Progenitor cell of endocrine pancreas (in vitro differentiated cells): ENCODE data around the gene TCEA2. TPM values are rescaled to one million over a fixed set of nuclear protein-coding genes. Genes with fewer than 3 reads are reported as not detected.

Source experiments
- DNase-seq: peaks from one replicate; pipeline ENCODE4 v3.0.0; 2021; ENCODE audit warnings: low spot score; ENCODE audit not compliant: unreplicated experiment
- H3K27ac Mint-ChIP-seq: 2 replicates; pipeline ENCODE4 v1.8.0; 2021; ENCODE audit warnings: mild to moderate bottlenecking, moderate library complexity, mixed read lengths
- H3K27me3 Mint-ChIP-seq: 2 replicates; pipeline ENCODE4 v1.8.0; 2021; ENCODE audit warnings: mixed read lengths
- H3K36me3 Mint-ChIP-seq: 2 replicates; pipeline ENCODE4 v1.8.0; 2022; ENCODE audit warnings: mixed read lengths; ENCODE audit not compliant: insufficient read depth
- H3K4me1 Mint-ChIP-seq: 2 replicates; pipeline ENCODE4 v1.8.0; 2021; ENCODE audit warnings: low read depth, mixed read lengths
- H3K4me3 Mint-ChIP-seq: 2 replicates; pipeline ENCODE4 v1.8.0; 2021; ENCODE audit warnings: low read depth, mild to moderate bottlenecking, moderate library complexity, mixed read lengths
- H3K9me3 Mint-ChIP-seq: 2 replicates; pipeline ENCODE4 v1.8.0; 2021; ENCODE audit warnings: low read depth, mixed read lengths
- microRNA-seq: library from miRNA; unstranded; fragments of <30 nt; microRNA quantifications from one replicate; pipeline ENCODE4 v1.1.0, GENCODE V29; 2020; ENCODE audit warnings: borderline number of aligned reads; ENCODE audit not compliant: unreplicated experiment
- total RNA-seq: library from RNA; stranded (reverse); gene quantifications from 2 replicates; pipeline ENCODE4 v1.2.1, GENCODE V29; 2021
- TF ChIP-seq, protein P1 (sequence below): fragments of 200-600 bp; sonication (generic); IDR thresholded peaks from one replicate; pipeline ENCODE4 v1.5.0; 2021; ENCODE audit warnings: antibody characterized with exemption, mild to moderate bottlenecking; ENCODE audit not compliant: unreplicated experiment

The TCEA2 gene
- total RNA-seq, 1 donor from 2014 or later: 92.7 TPM

DNA sequence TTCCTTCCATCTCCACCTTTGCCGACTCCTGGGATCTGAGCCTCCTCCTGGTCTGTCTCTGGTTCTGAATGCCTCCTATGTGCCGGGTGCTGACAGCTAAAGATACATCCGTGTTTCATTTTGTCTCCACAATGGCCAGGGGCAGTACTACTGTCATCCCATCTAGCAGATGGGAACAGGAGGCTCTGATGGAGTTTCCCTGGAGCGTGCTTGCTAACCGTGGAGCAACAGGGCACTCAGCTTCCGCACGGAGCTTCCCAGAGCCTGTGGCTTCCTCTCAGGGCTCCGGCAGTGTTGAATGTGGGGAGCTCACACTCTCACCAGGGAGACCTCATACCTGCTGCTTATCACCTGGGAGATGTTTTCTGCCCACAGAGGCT lies 56.3 kb downstream of the TCEA2 start:
- TF ChIP-seq, protein P1, sequence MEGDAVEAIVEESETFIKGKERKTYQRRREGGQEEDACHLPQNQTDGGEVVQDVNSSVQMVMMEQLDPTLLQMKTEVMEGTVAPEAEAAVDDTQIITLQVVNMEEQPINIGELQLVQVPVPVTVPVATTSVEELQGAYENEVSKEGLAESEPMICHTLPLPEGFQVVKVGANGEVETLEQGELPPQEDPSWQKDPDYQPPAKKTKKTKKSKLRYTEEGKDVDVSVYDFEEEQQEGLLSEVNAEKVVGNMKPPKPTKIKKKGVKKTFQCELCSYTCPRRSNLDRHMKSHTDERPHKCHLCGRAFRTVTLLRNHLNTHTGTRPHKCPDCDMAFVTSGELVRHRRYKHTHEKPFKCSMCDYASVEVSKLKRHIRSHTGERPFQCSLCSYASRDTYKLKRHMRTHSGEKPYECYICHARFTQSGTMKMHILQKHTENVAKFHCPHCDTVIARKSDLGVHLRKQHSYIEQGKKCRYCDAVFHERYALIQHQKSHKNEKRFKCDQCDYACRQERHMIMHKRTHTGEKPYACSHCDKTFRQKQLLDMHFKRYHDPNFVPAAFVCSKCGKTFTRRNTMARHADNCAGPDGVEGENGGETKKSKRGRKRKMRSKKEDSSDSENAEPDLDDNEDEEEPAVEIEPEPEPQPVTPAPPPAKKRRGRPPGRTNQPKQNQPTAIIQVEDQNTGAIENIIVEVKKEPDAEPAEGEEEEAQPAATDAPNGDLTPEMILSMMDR: no peak
- no peak overlapping the region for H3K27ac Mint-ChIP-seq
- no peaks in the 10 kb centered on the region for H3K36me3 Mint-ChIP-seq
- no peak overlapping the region for H3K4me3 Mint-ChIP-seq
- no peaks in the 10 kb centered on the region for H3K9me3 Mint-ChIP-seq
- peaks cover 33% of the 10 kb centered on the region for H3K27me3 Mint-ChIP-seq
- no peaks in the 10 kb centered on the region for H3K4me1 Mint-ChIP-seq
- no peak for DNase-seq

DNA sequence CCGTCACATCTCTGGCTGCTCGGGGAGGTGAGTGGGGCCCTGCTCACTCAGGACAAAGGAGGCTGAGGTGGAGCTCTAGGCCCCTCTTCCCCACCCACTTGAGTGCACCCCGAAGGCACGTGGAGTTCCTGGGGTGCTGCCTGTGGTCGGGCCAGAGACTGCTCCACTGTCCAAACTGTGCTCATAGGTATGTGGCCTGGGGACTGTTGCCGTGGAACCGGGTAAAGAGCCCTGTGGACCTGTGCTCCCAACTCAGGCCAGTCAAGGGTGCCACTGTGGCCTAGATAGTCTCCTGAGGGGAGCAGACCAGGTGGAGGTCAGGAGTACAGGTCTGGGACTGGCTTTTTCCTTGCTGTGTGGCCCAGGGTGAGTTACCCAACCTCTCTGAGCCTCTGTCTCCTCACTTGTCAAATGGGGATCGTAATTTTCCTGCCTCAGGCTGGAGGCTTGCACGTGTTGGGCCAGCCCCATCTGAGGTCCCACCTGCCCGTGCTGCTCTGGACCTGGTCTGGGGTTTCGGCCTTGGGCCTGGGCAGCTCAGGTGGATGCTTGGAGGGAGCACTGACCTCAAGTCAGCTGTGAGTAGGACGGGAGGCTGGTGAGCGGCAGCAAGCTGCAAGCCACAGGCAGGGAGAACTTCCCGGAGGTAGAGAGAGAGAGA lies 56.8 kb downstream of the TCEA2 start:
- peak overlapping the region; percentile 82 for H3K27ac Mint-ChIP-seq
- DNase-seq: no peak
- H3K4me1 Mint-ChIP-seq: no peaks in the 10 kb centered on the region
- H3K36me3 Mint-ChIP-seq: no peaks in the 10 kb centered on the region
- no peaks in the 10 kb centered on the region for H3K9me3 Mint-ChIP-seq
- H3K27me3 Mint-ChIP-seq: peaks cover 36% of the 10 kb centered on the region
- TF ChIP-seq, protein P1: no peak
- no peak overlapping the region for H3K4me3 Mint-ChIP-seq

DNA sequence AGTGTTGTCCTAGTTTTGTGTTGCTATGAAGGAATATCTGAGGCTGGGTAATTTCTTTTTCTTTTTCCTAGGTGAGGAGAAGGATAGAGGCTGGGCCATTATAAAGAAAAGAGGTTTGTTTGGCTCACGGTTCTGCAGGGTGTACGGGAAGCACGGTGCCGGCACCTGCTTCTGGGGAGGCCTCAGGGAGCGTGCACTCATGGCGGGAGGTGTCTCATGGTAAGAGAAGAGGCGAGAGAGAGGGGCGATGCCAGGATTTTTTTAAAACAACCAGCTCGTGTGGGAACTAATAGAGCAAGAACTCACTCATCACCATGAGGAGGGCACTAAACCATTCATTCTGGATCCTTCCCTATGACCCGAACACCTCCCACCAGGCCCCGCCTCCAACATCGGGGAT lies 58.6 kb downstream of the TCEA2 start:
- Mint-ChIP-seq H3K4me3 (no peak overlapping the region), H3K27ac (peak overlapping the region; percentile 70), H3K4me1 (no peaks in the 10 kb centered on the region), H3K27me3 (peaks cover 32% of the 10 kb centered on the region), H3K9me3 (no peaks in the 10 kb centered on the region), H3K36me3 (no peaks in the 10 kb centered on the region)
- no peak for DNase-seq
- TF ChIP-seq, protein P1: no peak

Small RNA genes within 50 kb of the gene (microRNA-seq; reads per million reads assigned to microRNA genes)
- not detected for gene MIR6813

Other genes starting within 250 kb of the TCEA2 start
- 31.2 and 32.2 TPM in 2 replicates for gene ZBTB46, start 231.9 kb upstream of the TCEA2 start, total RNA-seq
- gene ABHD16B, start 201.7 kb upstream of the TCEA2 start, total RNA-seq: not detected in 2 replicates
- 85.0 and 88.1 TPM in 2 replicates for gene TPD52L2, start 197.9 kb upstream of the TCEA2 start, total RNA-seq
- 41.8 and 42.3 TPM in 2 replicates for gene DNAJC5, start 168.1 kb upstream of the TCEA2 start, total RNA-seq
- 78.9 and 79.2 TPM in 2 replicates for gene UCKL1, start 106.8 kb upstream of the TCEA2 start, total RNA-seq
- 49.4 and 50.5 TPM in 2 replicates for gene ZNF512B, start 93.3 kb upstream of the TCEA2 start, total RNA-seq
- 12.8 and 14.0 TPM in 2 replicates for gene SAMD10, start 83.6 kb upstream of the TCEA2 start, total RNA-seq
- gene PRPF6, start 82.1 kb upstream of the TCEA2 start, total RNA-seq: 74.7 and 76.4 TPM in 2 replicates
- 3.3 and 3.4 TPM in 2 replicates for gene C20orf204, start 27.0 kb upstream of the TCEA2 start, total RNA-seq
- gene SOX18, start 13.6 kb upstream of the TCEA2 start, total RNA-seq: not detected in 2 replicates
- 6.5 and 7.6 TPM in 2 replicates for gene RGS19, start 16.3 kb downstream of the TCEA2 start, total RNA-seq
- 1.5 TPM in 2 replicates for gene OPRL1, start 16.9 kb downstream of the TCEA2 start, total RNA-seq
- not detected in 2 replicates for gene LKAAEAR1, start 21.2 kb downstream of the TCEA2 start, total RNA-seq
- not detected in 2 replicates for gene NPBWR2, start 44.4 kb downstream of the TCEA2 start, total RNA-seq
- 1.9 and 2.3 TPM in 2 replicates for gene MYT1, start 101.3 kb downstream of the TCEA2 start, total RNA-seq
- gene PCMTD2, start 192.6 kb downstream of the TCEA2 start, total RNA-seq: 102 and 106 TPM in 2 replicates